Neuronal stem cell (in vitro differentiated cells): ENCODE results near the gene BRSK2.
"Not testable (repeated sequence)": the region's sequence is repeated elsewhere in the genome, so short reads cannot be mapped to it uniquely, and the experiment has no call there.

ENCODE experiments used
- DNase-seq: peaks from one replicate; pipeline ENCODE4 v3.0.0-alpha.2; 2013; ENCODE audit warnings: low spot score
- H2AFZ ChIP-seq: one replicate; pipeline ENCODE4 v1.6.1; 2013; ENCODE audit warnings: mild to moderate bottlenecking, low read length, inconsistent platforms
- H2AK5ac ChIP-seq: 2 replicates; pipeline ENCODE4 v1.6.1; 2013; ENCODE audit warnings: low read depth, mild to moderate bottlenecking, inconsistent platforms, low read length, moderate library complexity, mixed read lengths
- H2BK120ac ChIP-seq: 2 replicates; pipeline ENCODE4 v1.6.1; 2013; ENCODE audit warnings: low read depth, mild to moderate bottlenecking, inconsistent platforms, low read length, moderate library complexity, mixed read lengths
- H2BK12ac ChIP-seq: one replicate; pipeline ENCODE4 v1.6.1; 2013; ENCODE audit warnings: low read length, inconsistent platforms
- H2BK15ac ChIP-seq: 2 replicates; pipeline ENCODE4 v1.6.1; 2013; ENCODE audit warnings: mild to moderate bottlenecking, low read length, inconsistent platforms, mixed read lengths
- H2BK5ac ChIP-seq: one replicate; pipeline ENCODE4 v1.6.1; 2013; ENCODE audit warnings: inconsistent platforms, mild to moderate bottlenecking, low read length, moderate library complexity
- H3K14ac ChIP-seq: one replicate; pipeline ENCODE4 v1.6.1; 2013; ENCODE audit warnings: low read length, inconsistent platforms
- H3K18ac ChIP-seq: 2 replicates; pipeline ENCODE4 v1.6.1; 2013; ENCODE audit warnings: low read length, inconsistent platforms
- H3K23ac ChIP-seq: 2 replicates; pipeline ENCODE4 v1.6.1; 2013; ENCODE audit warnings: low read depth, mild to moderate bottlenecking, mixed read lengths, low read length, inconsistent platforms; ENCODE audit not compliant: poor library complexity
- H3K27ac ChIP-seq: replicated peaks from 3 replicates; pipeline ENCODE4 v1.5.1; 2013; ENCODE audit warnings: low read length, inconsistent platforms
- H3K27me3 ChIP-seq, 3 experiments: 2 replicates each; pipeline ENCODE4 v1.6.1; 2013; ENCODE audit warnings: low read length in 3 of 3, mild to moderate bottlenecking in 2 of 3, inconsistent platforms in 1 of 3, low read depth in 1 of 3, mixed read lengths in 1 of 3, moderate library complexity in 1 of 3; ENCODE audit not compliant: control insufficient read depth in 3 of 3, insufficient read depth in 3 of 3
- H3K36me3 ChIP-seq, 2 donors: replicated peaks in 1 of 2; 2 replicates each; pipeline ENCODE4 v1.6.1; 2013; ENCODE audit warnings: low read length in 2 of 2; ENCODE audit not compliant: control insufficient read depth in 2 of 2, insufficient read depth in 2 of 2
- H3K4ac ChIP-seq: 2 replicates; pipeline ENCODE4 v1.6.1; 2013; ENCODE audit warnings: inconsistent platforms, mild to moderate bottlenecking, low read length, moderate library complexity
- H3K4me1 ChIP-seq, 2 donors: 1 replicate in 1 of 2; 2 replicates in 1 of 2; pipeline ENCODE4 v1.6.1; 2013; ENCODE audit warnings: low read length in 2 of 2, low read depth in 1 of 2; ENCODE audit not compliant: control insufficient read depth in 2 of 2, insufficient read depth in 1 of 2
- H3K4me2 ChIP-seq: one replicate; pipeline ENCODE4 v1.6.1; 2013; ENCODE audit warnings: mild to moderate bottlenecking, low read length, inconsistent platforms; ENCODE audit not compliant: insufficient read depth, poor library complexity, severe bottlenecking
- H3K4me3 ChIP-seq, 2 donors: 2 replicates each; pipeline ENCODE4 v1.5.1; 2013; ENCODE audit warnings: low read length in 2 of 2, mild to moderate bottlenecking in 2 of 2, inconsistent platforms in 1 of 2, moderate library complexity in 1 of 2
- H3K79me1 ChIP-seq: one replicate; pipeline ENCODE4 v1.6.1; 2013; ENCODE audit warnings: low read depth, mild to moderate bottlenecking, inconsistent platforms, low read length, moderate library complexity
- H3K9ac ChIP-seq: one replicate; pipeline ENCODE4 v1.6.1; 2013; ENCODE audit warnings: mild to moderate bottlenecking, low read depth, low read length, inconsistent platforms; ENCODE audit not compliant: poor library complexity
- H3K9me3 ChIP-seq, 2 donors: replicated peaks in 1 of 2; 2 replicates each; pipeline versions ENCODE3 to v1.6.1; 2013; ENCODE audit warnings: low read length in 2 of 2, mild to moderate bottlenecking in 2 of 2, inconsistent platforms in 1 of 2, low read depth in 1 of 2, mixed read lengths in 1 of 2, moderate library complexity in 1 of 2; ENCODE audit not compliant: control insufficient read depth in 2 of 2, insufficient read depth in 1 of 2
- H4K8ac ChIP-seq: one replicate; pipeline ENCODE4 v1.6.1; 2013; ENCODE audit warnings: low read depth, mild to moderate bottlenecking, inconsistent platforms, low read length, moderate library complexity
- H4K91ac ChIP-seq: one replicate; pipeline ENCODE4 v1.6.1; 2013; ENCODE audit warnings: low read length, low read depth, mild to moderate bottlenecking, inconsistent platforms; ENCODE audit not compliant: poor library complexity
- WGBS, 2 donors: extraction: QIAGEN DNeasy Blood & Tissue Kit; methylation state at CpG; one replicate each; pipeline ENCODE4 v1.1.7; 2013; ENCODE audit warnings: missing lambda C conversion rate in 2 of 2, mixed read lengths in 1 of 2; ENCODE audit not compliant: insufficient read length in 2 of 2, insufficient replicate concordance in 1 of 2; ENCODE audit errors: extremely low coverage in 2 of 2; 5-methylcytosine and 5-hydroxymethylcytosine counted together

Gene BRSK2

GRCh38 chr11:1509626-1510255, 120.0 kb downstream of the BRSK2 start:
- H4K8ac ChIP-seq, result no peak overlapping the region
- H3K4me3 ChIP-seq, result no peak overlapping the region
- H3K18ac ChIP-seq, result no peak overlapping the region
- no peak overlapping the region for H3K9ac ChIP-seq
- no peaks in the 10 kb centered on the region for H3K9me3 ChIP-seq
- H3K4me2 ChIP-seq, result no peak overlapping the region
- no CpG with 5 or more reads among the region's 20 CpGs for WGBS, 2 donors
- no peak overlapping the region for H2BK5ac ChIP-seq
- H2BK15ac ChIP-seq, result no peak overlapping the region
- H2BK12ac ChIP-seq, result no peak overlapping the region
- no peak overlapping the region for H4K91ac ChIP-seq
- H3K79me1 ChIP-seq, result peaks cover 10% of the 10 kb centered on the region
- H3K4me1 ChIP-seq, result peaks cover 9 to 21% of the 10 kb centered on the region in 2 donors
- H2BK120ac ChIP-seq, result no peak overlapping the region
- H3K27me3 ChIP-seq, result no peaks in the 10 kb centered on the region
- H2AFZ ChIP-seq, result no peak overlapping the region
- no peak overlapping the region for H3K23ac ChIP-seq
- no peaks in the 10 kb centered on the region for H3K36me3 ChIP-seq
- no peak overlapping the region for H3K4ac ChIP-seq
- no peak for DNase-seq
- no peak overlapping the region for H2AK5ac ChIP-seq
- no peak overlapping the region for H3K27ac ChIP-seq
- no peak overlapping the region for H3K14ac ChIP-seq

GRCh38 chr11:1510351-1510750, 120.6 kb downstream of the BRSK2 start:
- not testable (repeated sequence) for H2BK120ac ChIP-seq, H2AFZ ChIP-seq, H3K9me3 ChIP-seq, H2AK5ac ChIP-seq, H3K27ac ChIP-seq, H3K9ac ChIP-seq, H2BK12ac ChIP-seq, H3K4me3 ChIP-seq, H3K18ac ChIP-seq, H4K8ac ChIP-seq, H2BK15ac ChIP-seq, H3K23ac ChIP-seq, H3K14ac ChIP-seq, DNase-seq, H3K4me2 ChIP-seq, H4K91ac ChIP-seq, H3K4ac ChIP-seq, H3K36me3 ChIP-seq, H2BK5ac ChIP-seq, H3K27me3 ChIP-seq
- H3K4me1 ChIP-seq, result peaks cover 10 to 24% of the 10 kb centered on the region in 2 donors
- WGBS, 2 donors, result no CpG with 5 or more reads among the region's 18 CpGs
- H3K79me1 ChIP-seq, result peaks cover 16% of the 10 kb centered on the region

GRCh38 chr11:1510928-1511327, 121.2 kb downstream of the BRSK2 start:
- Histone ChIP-seq H3K14ac (no peak overlapping the region), H2AK5ac (peak overlapping the region; percentile 41), H3K27ac (no peak overlapping the region), H2BK5ac (no peak overlapping the region), H3K23ac (peak overlapping the region; percentile 44), H2BK12ac (no peak overlapping the region), H3K4me1 (peaks cover 11 to 24% of the 10 kb centered on the region in 2 donors), H4K91ac (no peak overlapping the region), H3K36me3 (no peaks in the 10 kb centered on the region), H3K79me1 (peaks cover 16% of the 10 kb centered on the region), H3K4me3 (no peak overlapping the region), H2AFZ (no peak overlapping the region), H3K9me3 (no peaks in the 10 kb centered on the region), H2BK15ac (no peak overlapping the region), H3K9ac (no peak overlapping the region), H3K27me3 (no peaks in the 10 kb centered on the region), H4K8ac (no peak overlapping the region), H2BK120ac (no peak overlapping the region), H3K4ac (no peak overlapping the region), H3K18ac (no peak overlapping the region), H3K4me2 (no peak overlapping the region)
- WGBS, 2 donors, result no CpG with 5 or more reads among the region's 11 CpGs
- no peak for DNase-seq

GRCh38 chr11:1511937-1512496, 122.3 kb downstream of the BRSK2 start:
- no CpG with 5 or more reads among the region's 12 CpGs for WGBS, 2 donors
- no peaks in the 10 kb centered on the region for H3K27me3 ChIP-seq
- no peak overlapping the region for H2BK12ac ChIP-seq
- H3K9me3 ChIP-seq, result no peaks in the 10 kb centered on the region
- no peaks in the 10 kb centered on the region for H3K36me3 ChIP-seq
- H3K27ac ChIP-seq, result no peak overlapping the region
- no peak overlapping the region for H2BK120ac ChIP-seq
- H2AFZ ChIP-seq, result no peak overlapping the region
- H3K18ac ChIP-seq, result peak overlapping the region; percentile 40
- no peak for DNase-seq
- H3K14ac ChIP-seq, result no peak overlapping the region
- peaks cover 14% of the 10 kb centered on the region for H3K79me1 ChIP-seq
- H4K8ac ChIP-seq, result no peak overlapping the region
- H2BK15ac ChIP-seq, result no peak overlapping the region
- peak overlapping the region; percentile 12 for H3K4ac ChIP-seq
- H3K23ac ChIP-seq, result no peak overlapping the region
- H3K9ac ChIP-seq, result no peak overlapping the region
- no peak overlapping the region for H3K4me2 ChIP-seq
- H4K91ac ChIP-seq, result no peak overlapping the region
- no peak overlapping the region for H3K4me3 ChIP-seq
- H3K4me1 ChIP-seq, result peaks cover 11 to 24% of the 10 kb centered on the region in 2 donors
- no peak overlapping the region for H2BK5ac ChIP-seq
- H2AK5ac ChIP-seq, result no peak overlapping the region
